ENCODE measurements around the gene TTBK2. TPM values are rescaled to one million over a fixed set of nuclear protein-coding genes. Genes with fewer than 3 reads are reported as not detected.

Gene TTBK2
- total RNA-seq, 4 donors from 2014 or later: 7.9 to 78.2 (median 18.2) TPM

GRCh38 chr15:42732095-42732827, 188.3 kb downstream of the TTBK2 start:
- no peaks in the 10 kb centered on the region for H3K27me3 ChIP-seq
- in situ Hi-C loops (cut with MboI; ENCODE audit: low pct_ligation_motif_present in 1 of 4, low pct_unique_long_range_greater_than_20kb in 1 of 4, low sequenced_read_pairs in 3 of 4): loop anchor here in 3 of 4 donors (10.0 to 25.0 kb wide), 2 partner anchors 180 to 193 kb away; partner anchors contain the start of gene TTBK2 (in 3 of the 3)
- H3K4me1 ChIP-seq: peaks cover 0 to 15% (median 10%) of the 10 kb centered on the region in 4 donors
- H3K9me3 ChIP-seq: no peaks in the 10 kb centered on the region
- WGBS, 2 donors (ENCODE audit: low coverage in 1 of 2): 86 to 100% methylated on average over 2 to 15 of the region's 15 CpGs
- intact Hi-C loops (cut with DNase I; ENCODE audit: low total_unique reads): no loop called here
- H3K27ac ChIP-seq: no peak overlapping the region
- no peak overlapping the region for H3K4me3 ChIP-seq
- no peak for DNase-seq
- H3K36me3 ChIP-seq: peaks cover 0 to 32% (median 11%) of the 10 kb centered on the region in 4 donors
- TF ChIP-seq CTCF (IDR thresholded peaks at IDR 0.05): no peak
- no peak for TF ChIP-seq POLR2AphosphoS5 (IDR thresholded peaks at IDR 0.05)
- no peak for TF ChIP-seq EP300 (IDR thresholded peaks at IDR 0.05; ENCODE audit: low read depth)

GRCh38 chr15:42731461-42731860, 189.1 kb downstream of the TTBK2 start:
- DNase-seq: no peak
- TF ChIP-seq CTCF (IDR thresholded peaks at IDR 0.05) (no peak), EP300 (IDR thresholded peaks at IDR 0.05; ENCODE audit: low read depth) (no peak), POLR2A (IDR thresholded peaks at IDR 0.05) (no peak), POLR2AphosphoS5 (IDR thresholded peaks at IDR 0.05) (no peak)
- WGBS, 2 donors (ENCODE audit: low coverage in 1 of 2): 71 to 90% methylated on average over 1 to 6 of the region's 6 CpGs
- H3K27ac ChIP-seq: no peak overlapping the region
- no peak overlapping the region for H3K4me3 ChIP-seq
- H3K36me3 ChIP-seq: peaks cover 0 to 32% (median 12%) of the 10 kb centered on the region in 4 donors
- in situ Hi-C loops (cut with MboI; ENCODE audit: low pct_ligation_motif_present in 1 of 4, low pct_unique_long_range_greater_than_20kb in 1 of 4, low sequenced_read_pairs in 3 of 4): loop anchor here in 3 of 4 donors (10.0 to 25.0 kb wide), 2 partner anchors 181 to 193 kb away; partner anchors contain the start of gene TTBK2 (in 3 of the 3)
- no peaks in the 10 kb centered on the region for H3K9me3 ChIP-seq
- intact Hi-C loops (cut with DNase I; ENCODE audit: low total_unique reads): no loop called here
- H3K4me1 ChIP-seq: peaks cover 0 to 12% (median 9%) of the 10 kb centered on the region in 4 donors
- no peaks in the 10 kb centered on the region for H3K27me3 ChIP-seq

GRCh38 chr15:42730536-42730935, 190.0 kb downstream of the TTBK2 start:
- Histone ChIP-seq H3K4me1 (peaks cover 0 to 5% (median 3%) of the 10 kb centered on the region in 4 donors), H3K9me3 (no peaks in the 10 kb centered on the region), H3K27me3 (no peaks in the 10 kb centered on the region), H3K4me3 (no peak overlapping the region), H3K36me3 (peaks cover 0 to 39% (median 15%) of the 10 kb centered on the region in 4 donors), H3K27ac (no peak overlapping the region)
- WGBS, 2 donors (ENCODE audit: low coverage in 1 of 2): 97% methylated on average over 14 of the region's 14 CpGs; no CpG with 5 or more reads in 1 of the 2 donors
- DNase-seq: no peak
- TF ChIP-seq POLR2A (IDR thresholded peaks at IDR 0.05) (no peak), EP300 (IDR thresholded peaks at IDR 0.05; ENCODE audit: low read depth) (no peak), POLR2AphosphoS5 (IDR thresholded peaks at IDR 0.05) (no peak), CTCF (IDR thresholded peaks at IDR 0.05) (no peak)
- intact Hi-C loops (cut with DNase I; ENCODE audit: low total_unique reads) (no loop called here), in situ Hi-C loops (cut with MboI; ENCODE audit: low pct_ligation_motif_present in 1 of 4, low pct_unique_long_range_greater_than_20kb in 1 of 4, low sequenced_read_pairs in 3 of 4) (loop anchor here in 3 of 4 donors (10.0 to 25.0 kb wide), 2 partner anchors 182 to 194 kb away; partner anchors contain the start of gene TTBK2 (in 3 of the 3))

- Histone ChIP-seq H3K4me3 (no peak overlapping the region), H3K36me3 (peaks cover 0 to 43% (median 17%) of the 10 kb centered on the region in 4 donors), H3K27ac (no peak overlapping the region), H3K4me1 (peaks cover 0 to under 1% (median under 1%) of the 10 kb centered on the region in 4 donors), H3K9me3 (no peaks in the 10 kb centered on the region), H3K27me3 (no peaks in the 10 kb centered on the region)
- in situ Hi-C loops (cut with MboI; ENCODE audit: low pct_ligation_motif_present in 1 of 4, low pct_unique_long_range_greater_than_20kb in 1 of 4, low sequenced_read_pairs in 3 of 4): loop anchor here in 3 of 4 donors (10.0 to 25.0 kb wide), 2 partner anchors 182 to 195 kb away; partner anchors contain the start of gene TTBK2 (in 3 of the 3)
- TF ChIP-seq EP300 (IDR thresholded peaks at IDR 0.05; ENCODE audit: low read depth) (no peak), CTCF (IDR thresholded peaks at IDR 0.05) (no peak), POLR2A (IDR thresholded peaks at IDR 0.05) (no peak), POLR2AphosphoS5 (IDR thresholded peaks at IDR 0.05) (no peak)
- intact Hi-C loops (cut with DNase I; ENCODE audit: low total_unique reads): no loop called here
- no peak for DNase-seq
- 86% methylated on average over 6 of the region's 8 CpGs; no CpG with 5 or more reads in 1 of the 2 donors for WGBS, 2 donors (ENCODE audit: low coverage in 1 of 2)
These were observed 190.4 kb downstream of the TTBK2 start for GRCh38 chr15:42730135-42730534.

Measured in transverse colon (tissue), 4 donors.